Cerebellar nuclear complex (tissue), 1 donor: ENCODE measurements around the gene KCNQ4.

Experiments
- DNase-seq, 2 experiments: peaks; one replicate each; lab custom pipeline; 2025; lab: John Stamatoyannopoulos, UW

Gene KCNQ4

DNA sequence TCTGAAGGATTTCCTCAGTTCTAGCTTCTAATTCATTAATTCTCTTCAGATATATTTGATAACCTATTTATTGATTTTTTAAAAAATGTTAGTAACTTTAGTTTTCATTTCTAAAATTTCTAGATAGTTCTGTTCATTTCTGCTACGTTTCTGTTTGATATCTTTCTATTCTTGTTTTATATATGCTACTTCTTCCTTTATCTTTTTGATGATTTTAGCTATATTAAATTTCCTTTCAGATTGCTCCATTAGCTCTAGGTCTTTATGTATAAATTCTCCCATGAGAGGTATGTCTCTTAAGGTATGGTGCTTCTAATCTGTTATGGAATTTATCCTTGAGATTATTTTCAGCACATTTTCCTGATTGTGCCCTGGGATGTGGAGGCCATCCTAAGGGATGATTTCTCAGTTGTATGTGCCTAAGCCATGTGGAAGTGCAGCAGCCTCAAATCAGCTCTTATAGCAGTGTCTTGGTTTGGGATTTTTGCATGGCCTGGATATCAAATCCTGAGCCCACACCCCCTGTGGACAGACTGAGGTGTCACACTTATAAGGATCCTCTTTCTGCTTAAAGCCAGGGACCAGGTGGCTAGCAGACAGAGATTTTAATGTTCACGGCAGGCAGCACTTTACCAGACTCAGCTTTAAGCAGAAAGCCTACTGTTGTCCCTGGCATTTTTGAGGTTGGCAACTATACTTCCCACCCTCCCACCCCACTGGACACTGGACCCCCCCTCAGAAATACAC, 6.2 kb upstream of the KCNQ4 start:
- DNase-seq: no peak

DNA sequence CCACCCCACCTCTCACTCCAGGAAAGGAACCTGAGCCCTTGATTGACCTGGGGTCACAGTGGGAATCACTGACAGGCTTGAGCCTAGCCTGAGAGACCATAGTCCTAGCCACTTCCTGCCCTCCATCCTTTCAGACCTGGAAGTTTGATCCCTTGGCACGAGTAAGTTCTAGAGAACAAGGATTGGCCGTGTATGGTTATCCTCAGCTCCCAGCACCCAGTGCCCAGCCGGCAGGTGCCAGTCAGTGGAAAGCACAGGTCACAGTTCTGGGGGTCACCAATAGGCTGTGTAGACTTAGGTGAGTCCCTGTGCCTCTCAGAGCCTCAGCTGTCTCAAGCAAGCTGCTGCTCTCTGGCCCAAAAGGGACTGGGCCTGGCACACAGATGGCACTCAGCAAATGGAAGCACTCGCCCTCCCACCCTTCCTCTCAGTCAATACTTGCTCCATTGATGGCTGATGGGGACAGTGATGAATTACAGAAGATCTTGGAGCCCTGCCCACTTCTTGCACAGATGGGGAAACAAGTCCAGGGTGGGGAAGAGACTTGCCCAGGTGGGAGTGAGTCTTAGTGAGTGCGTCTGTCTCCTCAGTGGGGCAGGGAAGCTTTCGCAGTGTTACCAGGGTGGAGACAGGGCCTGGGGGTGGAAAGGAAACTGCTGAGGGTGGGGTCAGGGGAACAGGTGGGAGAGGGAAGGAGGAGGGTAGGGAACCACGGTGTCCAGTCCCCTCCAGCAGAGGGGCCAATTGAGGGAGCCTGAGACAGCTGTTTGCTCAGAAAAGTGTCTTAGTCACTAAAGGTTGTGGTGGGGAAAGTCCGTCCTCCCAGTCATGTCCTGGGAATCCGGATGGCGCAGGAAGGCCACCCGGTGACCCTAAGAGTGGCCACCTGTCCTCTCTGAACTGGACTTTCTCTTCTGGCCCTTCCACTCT, 2.6 kb upstream of the KCNQ4 start:
- no peak for DNase-seq

DNA sequence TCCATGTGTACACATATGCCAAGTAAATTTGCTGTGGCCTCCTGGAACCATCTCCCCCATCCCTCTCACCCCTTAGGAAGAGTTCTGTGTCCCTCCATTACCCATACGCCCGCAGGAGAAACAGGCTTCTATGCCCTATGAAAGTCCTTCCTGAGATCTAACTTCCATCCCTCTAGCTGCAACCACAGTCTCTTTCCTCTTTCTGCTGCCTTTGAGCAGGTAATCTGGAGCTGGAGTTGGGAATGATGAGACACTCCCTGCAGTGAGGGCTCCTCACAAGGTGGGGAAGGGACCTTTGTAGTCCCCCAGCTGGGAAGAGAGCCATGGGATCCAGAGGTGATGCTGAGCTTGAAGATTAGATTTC, 2.0 kb upstream of the KCNQ4 start:
- DNase-seq: no peak

DNA sequence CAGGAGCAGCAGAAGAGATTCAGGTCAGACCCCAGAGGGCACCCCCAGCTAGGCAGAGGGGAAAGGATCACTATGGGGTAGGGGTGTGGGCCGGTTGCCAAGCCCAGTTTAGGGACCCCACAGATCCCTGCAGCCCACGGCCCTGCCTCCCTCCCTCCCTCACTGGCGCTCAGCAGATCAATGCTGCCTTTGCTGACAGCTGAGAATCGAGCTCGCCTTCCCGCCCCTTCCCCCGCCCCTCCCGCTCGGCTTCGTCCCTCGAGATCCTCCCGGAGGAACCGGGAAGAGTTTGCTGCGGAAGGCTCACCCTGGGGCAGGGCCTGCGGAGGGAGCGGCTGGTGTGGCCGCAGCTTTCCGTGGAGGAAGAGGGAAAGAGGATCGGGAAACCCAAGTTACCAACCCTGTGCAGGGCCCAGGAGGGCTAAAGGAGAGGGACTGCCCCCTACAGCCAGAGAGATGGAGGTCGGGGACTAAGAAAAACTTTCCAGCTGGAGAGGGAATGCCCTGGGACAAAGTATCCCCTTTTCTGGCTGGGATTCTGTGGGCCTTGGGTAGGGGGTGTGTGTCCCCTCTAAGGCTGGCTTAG, 1.1 kb upstream of the KCNQ4 start:
- no peak for DNase-seq

DNA sequence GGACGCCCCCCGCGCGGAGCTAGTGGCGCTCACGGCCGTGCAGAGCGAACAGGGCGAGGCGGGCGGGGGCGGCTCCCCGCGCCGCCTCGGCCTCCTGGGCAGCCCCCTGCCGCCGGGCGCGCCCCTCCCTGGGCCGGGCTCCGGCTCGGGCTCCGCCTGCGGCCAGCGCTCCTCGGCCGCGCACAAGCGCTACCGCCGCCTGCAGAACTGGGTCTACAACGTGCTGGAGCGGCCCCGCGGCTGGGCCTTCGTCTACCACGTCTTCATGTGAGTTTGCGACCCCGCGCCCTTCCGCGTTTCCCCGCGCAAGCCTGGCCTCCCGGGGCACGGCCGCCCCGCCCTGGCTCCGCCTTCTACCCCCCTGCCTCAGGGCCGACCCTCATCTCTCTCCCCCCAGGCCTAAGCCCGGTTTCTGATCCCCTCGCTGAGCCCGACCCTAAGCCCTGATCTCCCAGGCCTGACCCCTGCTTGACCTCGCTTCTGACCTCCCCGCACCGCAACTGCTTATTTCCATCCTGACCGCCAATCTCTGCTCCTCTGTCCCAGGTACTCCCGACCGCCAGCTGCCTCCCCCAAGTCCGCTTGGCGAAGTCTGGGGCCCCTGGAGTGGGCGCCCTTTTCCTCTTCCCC, 669 bp downstream of the KCNQ4 start:
- no peak for DNase-seq

DNA sequence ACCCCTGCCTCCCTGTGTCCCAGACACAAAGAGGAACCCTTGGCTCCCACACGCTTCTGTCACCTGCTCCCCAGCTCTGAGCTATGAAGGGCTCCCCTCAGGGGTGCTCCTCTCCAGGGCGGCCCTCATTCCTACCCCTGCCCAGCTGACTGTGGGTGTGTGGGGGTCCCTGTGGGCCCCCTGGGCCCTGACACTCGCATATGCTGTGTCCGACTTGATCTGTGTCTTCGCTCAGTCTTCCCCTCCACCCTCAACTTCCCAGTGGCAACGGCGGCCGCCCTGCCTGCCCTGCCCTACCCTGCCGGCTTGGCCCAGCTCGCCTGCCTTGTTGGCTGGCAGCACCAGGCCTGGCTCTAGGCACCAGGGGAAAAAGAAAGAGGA, 1.2 kb downstream of the KCNQ4 start:
- DNase-seq: no peak

DNA sequence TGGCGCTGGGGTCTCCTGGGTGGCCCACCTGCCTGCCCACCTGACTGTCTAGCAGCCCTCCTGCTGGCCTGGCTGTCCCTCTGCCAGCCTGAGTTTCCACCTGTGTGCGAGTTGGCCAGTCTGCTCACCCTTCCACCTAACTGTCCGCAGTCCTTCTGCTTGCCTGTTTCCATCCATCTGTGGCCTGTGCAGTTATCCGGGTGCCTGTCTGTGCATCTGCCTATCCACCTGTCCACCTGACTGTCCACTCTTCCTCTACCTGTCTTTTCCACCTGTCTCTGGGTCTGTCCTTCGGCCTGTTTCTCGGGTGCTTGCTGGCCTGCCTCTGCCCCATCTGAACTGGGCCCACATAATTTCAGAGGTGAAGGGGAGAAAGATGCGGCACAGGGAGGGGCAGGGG, 1.9 kb downstream of the KCNQ4 start:
- no peak for DNase-seq

DNA sequence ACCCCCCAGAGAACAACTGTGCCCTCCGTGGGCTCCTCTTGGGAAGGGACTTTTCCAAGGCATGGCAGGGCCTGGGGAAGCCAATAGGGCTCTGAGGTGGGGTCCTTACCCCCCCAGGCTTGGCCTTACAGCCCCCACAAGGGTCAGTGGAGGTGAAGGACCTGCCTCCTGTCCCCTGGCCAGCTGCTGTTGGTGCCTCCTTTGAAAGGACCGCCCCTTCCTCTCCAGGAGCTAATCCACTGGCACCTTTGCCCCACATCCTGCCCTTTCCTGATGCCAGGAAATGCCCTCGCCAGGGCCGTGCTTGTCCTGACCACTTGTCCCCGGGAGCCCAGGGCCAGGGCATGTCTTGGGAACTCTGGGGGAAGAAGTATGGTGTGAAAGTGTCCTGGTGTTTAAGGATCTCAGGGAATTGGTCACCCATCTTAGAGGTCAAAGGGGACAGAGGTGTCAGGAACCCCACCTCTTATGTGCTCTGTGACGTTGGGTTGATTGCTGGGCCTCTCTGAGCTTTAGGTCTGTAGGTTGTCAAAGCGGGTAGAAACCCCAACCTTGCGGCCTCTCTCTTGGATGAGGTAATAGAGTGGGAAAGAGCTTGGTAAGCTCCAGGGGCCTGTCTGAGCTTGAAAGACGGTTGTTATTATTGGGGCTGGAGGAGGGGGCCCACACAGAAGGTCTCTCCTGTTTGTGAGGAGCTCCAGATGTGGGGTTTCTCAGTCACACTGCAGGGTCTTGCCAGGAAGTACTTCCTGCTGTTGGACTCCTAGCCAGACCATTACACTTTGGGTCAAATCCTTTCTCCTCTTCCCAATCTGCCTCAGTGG, 2.8 kb downstream of the KCNQ4 start:
- no peak for DNase-seq

DNA sequence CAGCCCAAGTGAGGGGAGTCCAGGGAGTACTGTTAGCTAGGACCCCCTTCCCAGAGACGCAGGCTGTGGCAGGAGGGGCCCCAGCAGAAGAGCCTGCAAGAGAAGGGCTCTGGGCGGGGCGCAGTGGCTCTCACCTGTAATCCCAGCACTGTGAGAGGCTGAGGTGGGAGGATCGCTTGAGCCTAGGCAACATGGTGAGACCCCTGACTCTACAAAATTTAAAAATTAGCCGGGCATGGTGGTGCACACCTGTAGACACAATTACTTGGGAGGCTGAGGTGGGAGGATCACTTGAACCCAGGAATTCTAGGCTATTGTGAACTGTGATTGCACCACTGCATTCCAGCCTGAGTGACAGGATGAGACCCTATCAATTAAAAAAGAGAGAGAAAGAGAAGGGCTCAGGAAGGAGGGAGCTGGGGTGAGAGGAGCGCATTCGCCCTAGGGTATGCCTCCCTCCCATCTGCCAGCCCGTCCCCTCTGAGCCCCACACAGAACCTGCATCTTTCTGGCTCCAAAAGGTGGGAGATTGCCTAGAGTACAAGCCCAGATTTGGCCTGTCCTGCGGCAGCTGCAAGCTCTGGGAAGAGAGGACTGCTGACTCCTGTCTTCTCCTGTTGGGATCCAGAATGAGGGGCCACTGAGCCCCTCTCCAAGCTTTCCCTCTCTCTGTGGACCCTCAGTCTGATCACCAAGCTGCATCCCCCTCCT, 3.6 kb downstream of the KCNQ4 start:
- no peak for DNase-seq

DNA sequence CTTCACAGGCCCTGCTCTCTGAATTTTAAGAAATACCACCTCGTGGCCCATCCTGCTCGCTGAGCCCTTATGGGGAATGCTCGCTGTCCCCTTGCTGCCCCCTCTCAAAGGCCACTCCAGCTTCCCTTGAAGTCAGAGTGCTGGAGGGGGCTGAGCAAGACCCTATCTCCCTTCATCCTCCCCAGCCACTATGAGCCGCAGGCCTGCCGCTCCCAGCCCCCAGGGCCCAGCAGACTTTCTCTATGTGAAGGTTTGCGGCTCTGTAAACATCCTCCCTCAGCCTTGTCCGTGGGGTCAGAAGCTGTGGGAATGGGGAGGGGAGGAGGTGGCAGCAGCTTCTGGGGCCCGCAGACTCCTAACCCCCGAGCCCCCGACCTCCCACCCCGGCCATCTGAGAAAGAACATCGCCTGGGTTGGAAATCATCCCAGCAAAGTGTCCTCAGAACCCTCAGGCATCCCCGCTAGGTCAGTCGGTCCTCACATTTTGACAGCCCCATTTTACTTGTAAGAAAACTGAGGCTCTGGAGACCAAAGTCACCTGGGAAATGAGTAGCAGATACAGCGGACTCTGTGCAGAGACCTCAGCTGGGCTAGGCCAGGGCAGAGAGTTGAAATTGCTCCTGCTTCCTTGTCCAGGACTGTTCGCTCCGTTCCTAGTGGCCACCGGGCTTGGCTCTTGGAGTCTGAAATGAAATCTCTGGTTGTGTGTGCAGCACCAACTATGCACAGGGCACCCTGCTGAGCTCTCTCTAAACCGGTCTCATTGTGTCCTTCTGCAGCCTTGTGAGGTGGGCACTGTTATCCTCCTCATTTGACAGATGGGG, 4.4 kb downstream of the KCNQ4 start:
- no peak for DNase-seq

DNA sequence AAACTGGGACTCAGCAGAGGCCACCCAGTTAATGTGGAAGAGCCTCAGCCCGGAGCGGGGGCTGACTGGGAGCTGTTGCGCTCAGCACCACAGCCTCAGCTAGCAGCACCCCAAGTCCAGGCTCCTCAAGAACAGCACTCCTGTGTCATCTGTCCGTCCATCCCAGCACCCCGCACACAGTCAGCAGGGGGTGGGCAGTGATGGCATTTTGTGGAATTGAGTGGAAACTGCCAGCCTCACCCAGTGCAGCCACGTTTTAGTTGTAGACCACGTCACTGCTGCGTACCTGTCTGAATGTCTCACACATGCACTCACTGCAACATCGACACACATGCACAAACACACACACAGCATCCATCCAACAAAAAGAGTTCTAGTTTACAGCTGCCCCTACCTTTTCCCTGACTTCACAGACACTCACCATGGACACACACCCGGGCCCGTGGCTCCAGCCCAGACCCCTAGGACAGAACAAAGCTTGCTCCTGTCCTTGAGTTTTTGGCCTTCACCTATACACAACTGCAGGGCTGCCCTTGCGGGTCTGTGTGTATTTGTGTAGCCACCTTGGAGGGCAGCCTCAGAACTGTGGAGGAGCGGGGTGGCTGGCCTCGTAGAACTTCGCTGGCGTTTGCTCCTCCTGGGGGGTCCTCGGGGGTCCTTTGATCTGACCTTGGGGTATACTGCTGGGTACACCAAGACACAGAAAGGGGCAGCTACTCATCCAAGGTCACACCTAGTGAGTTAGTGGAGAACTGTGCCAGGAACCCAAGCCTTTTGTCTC, 5.2 kb downstream of the KCNQ4 start:
- no peak for DNase-seq

DNA sequence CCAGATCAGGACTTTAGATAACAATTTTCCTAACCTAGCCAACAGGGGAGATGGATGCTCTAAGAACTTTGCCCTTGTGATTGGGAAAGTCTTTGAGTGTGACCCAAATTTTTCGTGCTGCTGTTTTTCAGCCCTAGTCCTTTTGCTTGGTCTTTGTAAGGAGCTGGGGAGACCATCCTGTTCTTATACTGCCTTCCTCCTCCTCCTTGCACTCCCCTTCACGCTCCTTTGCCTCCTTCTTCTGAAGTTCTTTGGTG, 5.7 kb downstream of the KCNQ4 start:
- no peak for DNase-seq

DNA sequence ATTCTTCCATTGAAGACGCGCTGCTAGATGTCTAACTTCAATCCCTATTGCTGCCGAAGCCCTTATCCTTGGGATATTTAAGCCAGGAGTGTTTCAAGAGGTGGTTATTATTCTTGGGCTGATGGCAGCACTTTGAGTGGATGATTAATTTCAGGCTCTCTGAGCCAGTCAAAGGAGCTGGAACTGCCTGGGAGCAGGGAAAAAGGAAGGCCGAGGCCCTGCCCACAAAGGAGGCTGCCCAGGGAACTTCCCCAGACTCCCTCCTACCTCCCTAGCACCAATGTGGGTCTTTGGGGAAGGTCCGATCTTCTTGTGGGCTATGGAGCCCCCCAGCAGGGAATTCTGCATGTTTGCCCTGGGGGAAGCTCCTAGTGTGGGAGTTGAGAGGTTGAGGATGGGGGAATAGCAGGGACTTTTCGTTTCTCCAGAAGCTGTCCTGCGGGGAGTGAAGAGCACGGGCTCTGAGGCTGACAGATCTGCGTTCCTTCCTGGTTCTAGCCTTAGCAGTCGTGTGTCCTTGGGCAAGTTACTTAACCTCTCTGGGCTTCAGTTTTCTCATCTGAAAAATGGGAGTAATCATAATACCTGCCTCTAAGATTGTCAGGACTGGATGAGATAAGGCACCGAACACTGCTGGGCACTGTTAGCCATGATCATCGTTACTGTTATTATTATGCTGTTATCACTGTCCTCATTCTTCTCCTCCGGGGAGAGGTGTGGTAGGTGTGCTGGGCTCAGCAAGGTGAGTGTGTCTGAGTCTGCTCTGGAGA, 6.3 kb downstream of the KCNQ4 start:
- DNase-seq: no peak

DNA sequence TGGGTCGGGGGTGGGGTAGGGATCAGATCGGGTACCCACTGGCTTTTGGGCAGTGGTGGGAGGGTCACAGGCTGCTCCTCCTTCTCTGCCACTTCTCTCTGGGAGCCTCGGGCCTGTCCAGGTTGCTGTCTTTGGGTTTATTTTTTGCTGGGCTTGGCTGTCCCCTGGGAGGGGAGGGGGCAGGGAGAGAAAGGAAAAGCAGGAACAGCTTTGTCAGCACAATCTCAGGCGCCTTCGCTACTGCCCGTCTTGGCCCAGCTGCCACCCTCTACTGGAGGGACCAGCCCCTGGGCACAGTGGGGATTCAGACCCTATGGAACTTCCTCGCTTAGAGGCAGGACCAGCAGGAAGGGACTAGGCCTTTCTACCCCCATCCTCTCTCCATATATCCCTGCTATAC, 8.4 kb downstream of the KCNQ4 start:
- no peak for DNase-seq

DNA sequence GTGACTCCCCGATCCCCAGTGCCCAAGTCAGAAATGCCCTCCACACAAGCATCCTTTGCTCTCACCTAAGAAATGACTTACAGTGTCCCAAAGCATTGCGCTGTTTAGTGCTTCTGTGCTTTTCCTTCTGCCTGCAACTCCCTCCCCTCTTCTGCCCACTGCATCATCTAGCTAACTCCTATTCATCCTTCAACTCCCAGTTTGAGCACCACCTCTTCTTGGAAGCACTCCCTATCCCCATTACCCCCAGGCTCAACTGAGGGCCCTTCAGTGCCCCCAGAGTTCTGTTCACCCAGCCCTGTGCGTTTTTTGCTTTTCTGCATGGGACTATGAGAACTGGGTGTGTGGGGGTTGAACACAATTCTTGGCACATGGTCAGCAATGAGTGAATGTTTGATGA, 10.0 kb downstream of the KCNQ4 start:
- no peak for DNase-seq

DNA sequence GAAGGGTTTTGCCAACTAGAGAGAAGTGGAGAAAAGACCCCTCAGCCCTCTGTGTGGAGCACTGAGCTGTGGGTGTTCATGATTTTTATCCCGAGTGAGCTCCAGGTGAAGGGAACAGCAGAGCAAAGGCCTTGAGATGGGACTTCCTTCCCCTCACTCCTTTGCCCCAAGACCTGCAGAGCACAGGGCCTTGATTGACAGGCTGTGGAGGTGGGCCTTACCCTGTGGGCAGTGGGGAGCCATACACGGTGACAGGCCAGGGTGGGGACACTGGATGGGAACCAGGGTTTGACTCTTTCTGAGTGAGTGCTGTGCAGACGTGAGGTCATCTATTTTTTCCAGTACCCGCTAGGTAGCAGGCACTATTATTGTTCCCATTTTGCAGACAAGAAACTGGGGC, 10.5 kb downstream of the KCNQ4 start:
- no peak for DNase-seq

DNA sequence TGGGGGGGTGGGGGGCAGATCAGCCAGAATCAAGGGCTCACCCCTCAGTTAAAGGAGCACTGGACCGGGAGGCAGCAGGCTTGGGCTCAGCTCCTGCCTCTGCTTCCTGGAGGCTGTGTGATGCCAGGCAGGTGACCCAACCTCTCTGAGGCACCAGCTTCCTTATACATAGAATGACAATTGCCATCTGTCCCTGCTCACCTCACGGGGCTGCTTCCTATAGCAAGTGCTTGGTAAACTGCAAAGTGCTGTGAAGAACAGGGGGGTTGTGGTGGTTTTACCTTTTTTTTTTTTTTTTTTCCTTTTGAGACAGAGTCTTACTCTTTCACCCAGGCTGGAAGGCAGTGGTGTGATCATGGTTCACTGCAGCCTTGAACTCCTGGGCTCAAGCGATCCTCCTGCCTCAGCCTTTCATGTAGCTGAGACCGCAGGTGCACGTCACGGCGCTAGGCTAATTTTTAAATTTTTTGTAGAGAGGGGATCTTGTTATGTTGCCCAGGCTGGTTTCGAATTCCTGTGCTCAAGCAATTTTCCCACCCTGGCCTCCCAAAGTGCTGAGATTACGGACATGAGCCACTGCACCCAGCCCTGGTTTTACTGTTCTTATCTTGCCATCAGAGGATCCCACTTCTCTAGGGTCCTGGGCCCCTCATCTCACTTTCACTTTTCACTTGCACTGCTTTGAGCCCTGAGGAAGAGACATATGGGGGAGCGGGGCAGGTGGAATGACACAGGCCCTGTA, 11.6 kb downstream of the KCNQ4 start:
- no peak for DNase-seq
